Liver (tissue), 9 donors: ENCODE data around the gene TMOD2. TPM values are rescaled to one million over a fixed set of nuclear protein-coding genes. Genes with fewer than 3 reads are reported as not detected.

Experiments
- DNase-seq: peaks from one replicate; pipeline ENCODE4 v3.0.0-alpha.2; 2017; ENCODE audit warnings: low spot score
- H3K27ac ChIP-seq, 2 donors: one replicate each; pipeline ENCODE4 v1.7.0; 2013; ENCODE audit warnings: inconsistent platforms in 2 of 2, low read length in 2 of 2, control low read depth in 1 of 2, low read depth in 1 of 2, mild to moderate bottlenecking in 1 of 2
- H3K27me3 ChIP-seq, 4 donors: one replicate each; pipeline versions ENCODE4 v1.6.1 to v1.7.0; 2013; ENCODE audit warnings: low read length in 3 of 4, inconsistent platforms in 1 of 4, mild to moderate bottlenecking in 1 of 4, moderate library complexity in 1 of 4; ENCODE audit not compliant: control insufficient read depth in 4 of 4, insufficient read depth in 4 of 4
- H3K36me3 ChIP-seq, 4 donors: one replicate each; pipeline versions ENCODE4 v1.6.1 to v1.7.0; 2013; ENCODE audit warnings: low read length in 3 of 4, mild to moderate bottlenecking in 3 of 4, low read depth in 1 of 4, moderate library complexity in 1 of 4; ENCODE audit not compliant: control insufficient read depth in 4 of 4, insufficient read depth in 3 of 4
- H3K4me1 ChIP-seq, 4 donors: one replicate each; pipeline versions ENCODE4 v1.6.1 to v1.7.0; 2013; ENCODE audit warnings: low read length in 3 of 4, mild to moderate bottlenecking in 3 of 4, moderate library complexity in 1 of 4; ENCODE audit not compliant: control insufficient read depth in 4 of 4, insufficient read depth in 4 of 4
- H3K4me3 ChIP-seq, 3 donors: one replicate each; pipeline versions ENCODE4 v1.6.1 to v1.7.0; 2013; ENCODE audit warnings: low read length in 3 of 3, control low read depth in 1 of 3, low read depth in 1 of 3, mild to moderate bottlenecking in 1 of 3
- H3K9ac ChIP-seq, 2 donors: one replicate each; pipeline ENCODE4 v1.7.0; 2013; ENCODE audit warnings: low read length in 2 of 2, mild to moderate bottlenecking in 2 of 2, moderate library complexity in 2 of 2, control low read depth in 1 of 2, low read depth in 1 of 2
- H3K9me3 ChIP-seq, 4 donors: one replicate each; pipeline versions ENCODE4 v1.6.1 to v1.7.0; 2013; ENCODE audit warnings: low read length in 3 of 4; ENCODE audit not compliant: control insufficient read depth in 4 of 4
- ATF3 ChIP-seq: IDR thresholded peaks from 2 replicates; pipeline ENCODE4 v1.6.1; 2016; ENCODE audit warnings: antibody characterized with exemption
- CTCF ChIP-seq: fragments of 150-350 bp; IDR thresholded peaks from 2 replicates; pipeline ENCODE4 v1.5.1; 2017; ENCODE audit warnings: improper control_type of control experiment, low read depth, low read length; ENCODE audit not compliant: missing input control
- EGR1 ChIP-seq, 2 donors: IDR thresholded peaks; 2 replicates each; pipeline ENCODE4 v1.6.1; 2016 to 2018; ENCODE audit warnings: antibody characterized with exemption in 2 of 2, low read depth in 2 of 2
- FOXA2 ChIP-seq: IDR thresholded peaks from 2 replicates; pipeline ENCODE4 v1.6.1; 2016; ENCODE audit warnings: antibody characterized with exemption
- GABPA ChIP-seq, 2 donors: IDR thresholded peaks in 1 of 2; conservative IDR thresholded peaks in 1 of 2; 2 replicates each; pipeline ENCODE4 v1.6.1; 2016; ENCODE audit warnings: antibody characterized with exemption in 2 of 2, mild to moderate bottlenecking in 1 of 2, moderate library complexity in 1 of 2
- HNF4A ChIP-seq, 2 donors: conservative IDR thresholded peaks; 2 replicates each; pipeline ENCODE4 v1.6.1; 2016; ENCODE audit warnings: antibody characterized with exemption in 2 of 2, mild to moderate bottlenecking in 2 of 2
- HNF4G ChIP-seq: IDR thresholded peaks from 2 replicates; pipeline ENCODE4 v1.6.1; 2016; ENCODE audit warnings: antibody characterized with exemption
- JUND ChIP-seq, 2 donors: IDR thresholded peaks; 2 replicates each; pipeline ENCODE4 v1.6.1; 2016; ENCODE audit warnings: antibody characterized with exemption in 2 of 2
- NR2F2 ChIP-seq: IDR thresholded peaks from 2 replicates; pipeline ENCODE4 v1.6.1; 2016; ENCODE audit warnings: antibody characterized with exemption
- RAD21 ChIP-seq, 2 donors: IDR thresholded peaks; 2 replicates each; pipeline ENCODE4 v1.6.1; 2016; ENCODE audit warnings: antibody characterized with exemption in 2 of 2, mild to moderate bottlenecking in 2 of 2
- RXRA ChIP-seq, 2 donors: IDR thresholded peaks; 2 replicates each; pipeline ENCODE4 v1.6.1; 2017 to 2018; ENCODE audit warnings: antibody characterized with exemption in 2 of 2, mild to moderate bottlenecking in 1 of 2
- SP1 ChIP-seq: IDR thresholded peaks from 2 replicates; pipeline ENCODE4 v1.6.1; 2018; ENCODE audit warnings: antibody characterized with exemption, mild to moderate bottlenecking
- TAF1 ChIP-seq: conservative IDR thresholded peaks from 2 replicates; pipeline ENCODE4 v1.6.1; 2016; ENCODE audit warnings: antibody characterized with exemption, mild to moderate bottlenecking
- YY1 ChIP-seq: IDR thresholded peaks from 2 replicates; pipeline ENCODE4 v1.6.1; 2016; ENCODE audit warnings: antibody characterized with exemption, mild to moderate bottlenecking
- ZBTB33 ChIP-seq: IDR thresholded peaks from 2 replicates; pipeline ENCODE4 v1.6.1; 2016; ENCODE audit warnings: antibody characterized with exemption
- WGBS: extraction: QIAGEN DNeasy Blood & Tissue Kit; methylation state at CpG from one replicate; pipeline ENCODE4 v1.1.7; 2013; 5-methylcytosine and 5-hydroxymethylcytosine counted together
- polyA plus RNA-seq, 2 donors: library from polyadenylated mRNA; stranded (reverse) in 1 of 2; unstranded in 1 of 2; fragments of 200-250 nt in 1 of 2; fragments of >200 nt in 1 of 2; fragmentation: Nextera tagmentation in 1 of 2; extraction: Ambion mirVana in 1 of 2; gene quantifications; one replicate each; pipeline versions ENCODE4 v1.2.1 to v1.2.3, GENCODE V29; 2013 to 2015
- total RNA-seq, 2 donors: library from RNA; depleted of rRNA; stranded (reverse); fragments of >200 nt; gene quantifications; one replicate each; pipeline ENCODE4 v1.2.3, GENCODE V29; 2014
- TF ChIP-seq, protein P1 (sequence below): IDR thresholded peaks from 2 replicates; pipeline ENCODE4 v1.6.1; 2016; ENCODE audit warnings: antibody characterized with exemption, mild to moderate bottlenecking
- donor health status: healthy.
- donor health status: healthy.
- donor health status: healthy.
- donor health status: healthy.
- donor health status: healthy.

Gene TMOD2
- total and polyA plus RNA-seq, 4 donors: 0.46 to 2.1 (median 1.1) TPM

DNA sequence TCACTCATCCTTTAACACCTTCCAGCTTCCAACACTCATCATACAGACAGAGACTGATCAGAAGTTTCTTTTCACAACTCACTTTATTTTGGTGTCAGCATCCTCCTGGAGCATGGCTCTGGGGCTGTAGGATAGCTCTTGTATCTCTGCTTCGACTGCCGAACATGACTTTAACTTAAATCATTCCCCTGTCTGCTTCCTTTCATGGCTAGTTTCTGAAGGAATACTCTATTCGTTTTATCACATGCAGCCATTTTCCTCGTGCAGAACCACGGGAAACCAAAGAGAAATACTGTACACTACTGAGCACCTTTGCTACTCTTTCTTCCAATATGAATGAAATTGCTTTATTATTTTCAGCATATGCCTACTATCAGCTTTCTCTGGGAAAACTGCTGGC lies 2.1 kb upstream of the TMOD2 start:
- Histone ChIP-seq H3K4me3 (no peak overlapping the region), H3K9ac (no peak overlapping the region), H3K9me3 (no peaks in the 10 kb centered on the region), H3K27ac (no peak overlapping the region), H3K4me1 (peaks cover 3 to 14% (median 9%) of the 10 kb centered on the region in 4 donors), H3K36me3 (no peaks in the 10 kb centered on the region), H3K27me3 (peaks cover 0 to 2% (median 0%) of the 10 kb centered on the region in 4 donors)
- 74% methylated on average over 5 of the region's 5 CpGs for WGBS
- no peak for DNase-seq
- TF ChIP-seq RXRA (IDR thresholded peaks at IDR 0.05) (no peak), NR2F2 (no peak), HNF4G (no peak), YY1 (no peak)

- 58% methylated on average over 4 of the region's 4 CpGs for WGBS
Measured at GRCh38 chr15:51750186-51750585, 1.2 kb upstream of the TMOD2 start.

More at GRCh38 chr15:51750186-51750585, 1.2 kb upstream of the TMOD2 start:
- TF ChIP-seq ZBTB33: no peak
- no peak for TF ChIP-seq RXRA (IDR thresholded peaks at IDR 0.05)
- TF ChIP-seq HNF4G: no peak
- TF ChIP-seq GABPA (IDR thresholded peaks at IDR 0.05 in 1 of 2, conservative IDR thresholded peaks at IDR 0.05 in 1 of 2): no peak
- TF ChIP-seq NR2F2: no peak
- TF ChIP-seq FOXA2: no peak
- TF ChIP-seq, protein P1, sequence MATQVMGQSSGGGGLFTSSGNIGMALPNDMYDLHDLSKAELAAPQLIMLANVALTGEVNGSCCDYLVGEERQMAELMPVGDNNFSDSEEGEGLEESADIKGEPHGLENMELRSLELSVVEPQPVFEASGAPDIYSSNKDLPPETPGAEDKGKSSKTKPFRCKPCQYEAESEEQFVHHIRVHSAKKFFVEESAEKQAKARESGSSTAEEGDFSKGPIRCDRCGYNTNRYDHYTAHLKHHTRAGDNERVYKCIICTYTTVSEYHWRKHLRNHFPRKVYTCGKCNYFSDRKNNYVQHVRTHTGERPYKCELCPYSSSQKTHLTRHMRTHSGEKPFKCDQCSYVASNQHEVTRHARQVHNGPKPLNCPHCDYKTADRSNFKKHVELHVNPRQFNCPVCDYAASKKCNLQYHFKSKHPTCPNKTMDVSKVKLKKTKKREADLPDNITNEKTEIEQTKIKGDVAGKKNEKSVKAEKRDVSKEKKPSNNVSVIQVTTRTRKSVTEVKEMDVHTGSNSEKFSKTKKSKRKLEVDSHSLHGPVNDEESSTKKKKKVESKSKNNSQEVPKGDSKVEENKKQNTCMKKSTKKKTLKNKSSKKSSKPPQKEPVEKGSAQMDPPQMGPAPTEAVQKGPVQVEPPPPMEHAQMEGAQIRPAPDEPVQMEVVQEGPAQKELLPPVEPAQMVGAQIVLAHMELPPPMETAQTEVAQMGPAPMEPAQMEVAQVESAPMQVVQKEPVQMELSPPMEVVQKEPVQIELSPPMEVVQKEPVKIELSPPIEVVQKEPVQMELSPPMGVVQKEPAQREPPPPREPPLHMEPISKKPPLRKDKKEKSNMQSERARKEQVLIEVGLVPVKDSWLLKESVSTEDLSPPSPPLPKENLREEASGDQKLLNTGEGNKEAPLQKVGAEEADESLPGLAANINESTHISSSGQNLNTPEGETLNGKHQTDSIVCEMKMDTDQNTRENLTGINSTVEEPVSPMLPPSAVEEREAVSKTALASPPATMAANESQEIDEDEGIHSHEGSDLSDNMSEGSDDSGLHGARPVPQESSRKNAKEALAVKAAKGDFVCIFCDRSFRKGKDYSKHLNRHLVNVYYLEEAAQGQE: no peak
- TF ChIP-seq TAF1: no peak
- no peak for TF ChIP-seq EGR1 (IDR thresholded peaks at IDR 0.05; ENCODE audit: low read depth in 2 of 2)
- no peak for TF ChIP-seq HNF4A (conservative IDR thresholded peaks at IDR 0.05)
- no peak for TF ChIP-seq JUND (IDR thresholded peaks at IDR 0.05)
- no peak for TF ChIP-seq ATF3
- no peak for TF ChIP-seq CTCF
- TF ChIP-seq RAD21 (IDR thresholded peaks at IDR 0.05): no peak
- TF ChIP-seq SP1: no peak
- no peak for DNase-seq
- Histone ChIP-seq H3K9ac (no peak overlapping the region), H3K27me3 (peaks cover 0 to 2% (median 0%) of the 10 kb centered on the region in 4 donors), H3K36me3 (no peaks in the 10 kb centered on the region), H3K4me3 (no peak overlapping the region), H3K9me3 (no peaks in the 10 kb centered on the region), H3K27ac (no peak overlapping the region), H3K4me1 (peaks cover 3 to 14% (median 9%) of the 10 kb centered on the region in 4 donors)
